PFSK-1 (cell line): ENCODE results near the gene ELMO1.

ENCODE experiments used
- FOXP2 ChIP-seq: optimal IDR thresholded peaks from 2 replicates; pipeline ENCODE3; 2011; ENCODE audit warnings: borderline replicate concordance, control low read depth, inconsistent platforms; ENCODE audit not compliant: insufficient read depth; ENCODE audit errors: extremely low read length, extremely low read depth
- POLR2AphosphoS5 ChIP-seq: IDR thresholded peaks from 2 replicates; pipeline ENCODE4 v1.6.1; 2012; ENCODE audit warnings: low read depth, mild to moderate bottlenecking, control low read depth, low read length, moderate library complexity
- SIN3A ChIP-seq: IDR thresholded peaks from 2 replicates; pipeline ENCODE4 v1.6.1; 2012; ENCODE audit warnings: mild to moderate bottlenecking, low read length, moderate library complexity, borderline replicate concordance; ENCODE audit not compliant: insufficient read depth
- TAF1 ChIP-seq: IDR thresholded peaks from 2 replicates; pipeline ENCODE4 v1.6.1; 2012; ENCODE audit warnings: low read length, control low read depth, borderline replicate concordance; ENCODE audit not compliant: insufficient read depth
- TF ChIP-seq, protein P1 (sequence below), 2 experiments: IDR thresholded peaks; 2 replicates each; pipeline versions ENCODE4 v1.6.1 to v1.8.0; 2011 to 2012; ENCODE audit warnings: low read depth in 2 of 2, low read length in 2 of 2, control low read depth in 1 of 2, inconsistent platforms in 1 of 2, mild to moderate bottlenecking in 1 of 2, moderate library complexity in 1 of 2; ENCODE audit not compliant: insufficient read depth in 1 of 2

Gene ELMO1

DNA sequence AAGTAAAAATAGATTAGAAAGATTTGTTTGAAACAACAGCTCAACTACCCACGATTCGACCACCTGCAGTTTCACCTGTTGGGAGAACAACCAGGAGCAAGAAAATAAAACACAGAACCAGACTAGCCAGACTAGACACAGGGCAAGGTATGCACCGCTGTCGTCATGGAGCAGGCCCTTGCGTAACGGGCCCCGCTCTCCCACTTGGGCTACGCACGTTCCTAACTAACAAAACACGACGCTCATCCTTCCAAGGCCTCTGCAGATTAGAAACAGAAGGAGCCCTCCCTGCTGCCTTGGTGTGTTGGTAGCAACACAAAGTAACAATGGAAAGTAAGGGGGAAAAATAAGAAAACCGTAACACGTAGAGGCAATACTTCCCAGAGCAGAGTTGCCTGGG, 45.1 kb upstream of the ELMO1 start:
- TF ChIP-seq POLR2AphosphoS5 = no peak
- TF ChIP-seq SIN3A = no peak
- TF ChIP-seq FOXP2 = no peak
- no peak for TF ChIP-seq TAF1
- TF ChIP-seq, protein P1, sequence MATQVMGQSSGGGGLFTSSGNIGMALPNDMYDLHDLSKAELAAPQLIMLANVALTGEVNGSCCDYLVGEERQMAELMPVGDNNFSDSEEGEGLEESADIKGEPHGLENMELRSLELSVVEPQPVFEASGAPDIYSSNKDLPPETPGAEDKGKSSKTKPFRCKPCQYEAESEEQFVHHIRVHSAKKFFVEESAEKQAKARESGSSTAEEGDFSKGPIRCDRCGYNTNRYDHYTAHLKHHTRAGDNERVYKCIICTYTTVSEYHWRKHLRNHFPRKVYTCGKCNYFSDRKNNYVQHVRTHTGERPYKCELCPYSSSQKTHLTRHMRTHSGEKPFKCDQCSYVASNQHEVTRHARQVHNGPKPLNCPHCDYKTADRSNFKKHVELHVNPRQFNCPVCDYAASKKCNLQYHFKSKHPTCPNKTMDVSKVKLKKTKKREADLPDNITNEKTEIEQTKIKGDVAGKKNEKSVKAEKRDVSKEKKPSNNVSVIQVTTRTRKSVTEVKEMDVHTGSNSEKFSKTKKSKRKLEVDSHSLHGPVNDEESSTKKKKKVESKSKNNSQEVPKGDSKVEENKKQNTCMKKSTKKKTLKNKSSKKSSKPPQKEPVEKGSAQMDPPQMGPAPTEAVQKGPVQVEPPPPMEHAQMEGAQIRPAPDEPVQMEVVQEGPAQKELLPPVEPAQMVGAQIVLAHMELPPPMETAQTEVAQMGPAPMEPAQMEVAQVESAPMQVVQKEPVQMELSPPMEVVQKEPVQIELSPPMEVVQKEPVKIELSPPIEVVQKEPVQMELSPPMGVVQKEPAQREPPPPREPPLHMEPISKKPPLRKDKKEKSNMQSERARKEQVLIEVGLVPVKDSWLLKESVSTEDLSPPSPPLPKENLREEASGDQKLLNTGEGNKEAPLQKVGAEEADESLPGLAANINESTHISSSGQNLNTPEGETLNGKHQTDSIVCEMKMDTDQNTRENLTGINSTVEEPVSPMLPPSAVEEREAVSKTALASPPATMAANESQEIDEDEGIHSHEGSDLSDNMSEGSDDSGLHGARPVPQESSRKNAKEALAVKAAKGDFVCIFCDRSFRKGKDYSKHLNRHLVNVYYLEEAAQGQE (IDR thresholded peaks at IDR 0.05; ENCODE audit: insufficient read depth in 1 of 2, low read depth in 2 of 2, low read length in 2 of 2) = no peak

DNA sequence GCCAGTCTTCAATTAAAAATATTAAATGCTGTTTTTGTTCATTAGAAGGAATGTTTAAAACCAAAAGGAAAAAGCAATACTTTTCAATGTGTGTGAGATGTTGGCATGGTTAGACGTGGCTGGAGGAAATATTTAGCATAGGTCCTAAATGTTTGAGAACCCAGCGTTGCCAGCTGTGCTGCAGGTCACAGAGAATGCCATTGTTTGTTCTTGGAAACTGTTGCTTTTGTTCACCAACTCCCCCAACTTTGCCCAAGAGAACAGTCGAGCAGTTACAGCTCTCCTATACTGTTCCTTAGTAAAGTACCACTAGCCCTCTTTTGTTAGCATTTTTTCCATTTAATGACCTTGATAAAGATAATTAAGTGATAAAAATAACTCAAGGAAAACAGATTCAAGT, 44.5 kb upstream of the ELMO1 start:
- no peak for TF ChIP-seq SIN3A
- no peak for TF ChIP-seq POLR2AphosphoS5
- TF ChIP-seq TAF1 = no peak
- no peak for TF ChIP-seq FOXP2
- TF ChIP-seq, protein P1 (IDR thresholded peaks at IDR 0.05; ENCODE audit: insufficient read depth in 1 of 2, low read depth in 2 of 2, low read length in 2 of 2) = no peak

DNA sequence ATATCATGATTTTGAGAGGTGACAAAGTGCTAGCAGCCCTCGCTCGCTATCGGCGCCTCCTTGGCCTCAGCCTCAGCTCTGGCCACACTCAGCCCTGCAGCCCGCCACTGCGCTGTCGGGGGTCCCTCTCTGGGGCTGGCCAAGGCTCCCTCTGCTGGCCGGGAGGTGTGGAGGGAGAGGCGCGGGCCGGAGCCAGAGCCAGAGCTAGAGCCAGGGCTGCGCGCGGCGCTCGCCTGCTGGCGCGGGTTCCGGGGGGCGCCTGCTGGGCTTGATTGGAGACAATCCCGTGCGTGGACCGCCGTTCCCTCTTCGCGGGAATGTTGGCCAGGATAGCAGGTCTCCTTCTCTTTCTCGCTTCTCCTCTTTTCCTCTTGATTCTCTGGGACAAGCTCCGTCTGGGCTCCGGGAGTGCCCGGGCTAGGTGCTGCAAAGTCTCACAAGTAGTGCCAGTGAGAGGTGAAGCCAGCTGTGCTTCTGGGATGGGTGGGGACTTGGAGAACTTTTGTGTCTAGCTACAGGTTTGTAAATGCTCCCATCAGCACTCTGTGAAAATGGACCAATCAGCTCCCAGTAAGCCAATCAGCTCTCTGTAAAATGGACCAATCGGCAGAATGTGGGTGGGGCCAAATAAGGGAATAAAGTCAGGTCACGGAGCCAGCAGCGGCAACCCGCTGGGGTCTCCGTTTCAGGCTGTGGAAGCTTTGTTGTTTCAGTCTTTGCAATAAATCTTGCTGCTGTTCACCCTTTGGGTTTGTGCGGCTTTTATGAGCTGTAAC, 43.4 kb upstream of the ELMO1 start:
- no peak for TF ChIP-seq SIN3A
- no peak for TF ChIP-seq FOXP2
- TF ChIP-seq, protein P1 (IDR thresholded peaks at IDR 0.05; ENCODE audit: insufficient read depth in 1 of 2, low read depth in 2 of 2, low read length in 2 of 2) = no peak
- no peak for TF ChIP-seq POLR2AphosphoS5
- no peak for TF ChIP-seq TAF1

DNA sequence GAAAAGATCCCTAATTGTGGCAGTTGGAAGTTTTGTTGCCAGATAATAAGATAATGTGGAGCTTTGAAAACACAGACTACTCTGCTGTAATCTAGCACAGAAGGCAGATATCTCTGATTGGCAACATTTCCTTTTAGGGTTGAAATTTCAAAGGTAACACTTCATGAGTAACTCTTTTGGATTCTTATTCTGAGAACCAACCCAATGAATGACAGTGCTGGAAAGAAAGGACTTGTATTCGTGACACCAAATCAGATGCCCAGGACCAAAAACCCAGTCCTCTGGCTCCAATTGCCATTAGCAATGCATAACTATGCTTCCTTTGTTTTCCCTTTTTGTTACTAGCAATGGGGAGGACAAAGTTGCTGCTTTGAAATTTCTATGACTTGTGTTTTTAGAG, 41.0 kb upstream of the ELMO1 start:
- TF ChIP-seq, protein P1 (IDR thresholded peaks at IDR 0.05; ENCODE audit: insufficient read depth in 1 of 2, low read depth in 2 of 2, low read length in 2 of 2) = no peak
- TF ChIP-seq TAF1 (no peak), POLR2AphosphoS5 (no peak), FOXP2 (no peak), SIN3A (no peak)

DNA sequence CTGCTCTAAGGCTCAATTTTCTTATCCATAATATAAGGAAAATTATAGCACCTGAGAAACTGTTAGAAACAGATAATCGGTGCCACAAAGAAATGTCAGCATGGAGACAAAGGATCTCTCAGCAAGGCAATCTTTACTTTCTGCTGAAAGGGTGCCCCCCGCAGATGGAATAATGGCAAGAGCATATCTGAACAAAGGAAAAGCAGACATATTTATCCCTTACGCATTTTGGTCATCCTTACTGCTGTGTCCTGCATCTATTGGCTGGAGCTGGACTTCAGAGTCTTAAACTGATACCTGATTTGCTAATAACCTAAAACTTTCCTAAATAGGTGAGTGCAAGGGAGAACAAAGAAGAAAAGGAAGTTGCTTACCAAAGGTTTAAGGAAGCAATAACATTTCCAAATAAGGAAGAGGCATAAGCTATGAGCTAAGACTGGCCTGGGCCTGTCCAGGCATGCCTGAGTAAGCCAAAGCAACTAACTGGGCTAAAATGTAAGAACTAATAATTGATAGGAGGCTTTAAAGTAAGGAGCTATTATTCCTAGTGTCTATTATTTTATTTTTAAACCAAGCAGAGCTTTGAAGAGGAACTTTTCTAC, 39.6 kb upstream of the ELMO1 start:
- TF ChIP-seq SIN3A (no peak), POLR2AphosphoS5 (no peak)
